ENCODE data around the gene C16orf74. TPM values are rescaled to one million over a fixed set of nuclear protein-coding genes. Genes with fewer than 3 reads are reported as not detected.
A peak's percentile ranks its signal among the peaks of the same experiment; 100 is the strongest.

Gene C16orf74
- total and polyA plus RNA-seq, 2 of the 8 experiments (the other 6 are each of a cell fraction or from before 2014, with no cell fraction given) = 7.3 to 9.3 TPM

- H3K18ac ChIP-seq (ENCODE audit: extremely low read depth, low read length) = no peak overlapping the region; the same call in 1 of the 2 replicates
- no peak overlapping the region for H3K14ac ChIP-seq (ENCODE audit: insufficient read length)
- no peak overlapping the region for H3K56ac ChIP-seq (replicated peaks; ENCODE audit: insufficient read length, low read depth, low read length)
- H4K8ac ChIP-seq (ENCODE audit: extremely low read depth, insufficient read depth, low read length) = peak overlapping the region; percentile 80; the same call in 1 of the 2 replicates
- H3K27ac ChIP-seq (ENCODE audit: low read depth, low read length) = no peak overlapping the region
- H2AFZ ChIP-seq (ENCODE audit: low read length) = no peak overlapping the region
- H4K5ac ChIP-seq (ENCODE audit: insufficient read length, low read depth, low read length) = no peak overlapping the region
- peaks cover 0 to 26% of the 10 kb centered on the region in 2 experiments; a peak in 2 of 4 replicates for H3K79me2 ChIP-seq (ENCODE audit: control insufficient read depth in 1 of 2, insufficient read depth in 2 of 2, low read length in 2 of 2)
- no peak overlapping the region for H2BK20ac ChIP-seq (ENCODE audit: low read length)
- 58% methylated on average over 27 of the region's 27 CpGs; no CpG with 5 or more reads in 1 of the 2 experiments for WGBS, 2 experiments (ENCODE audit: extremely low coverage in 1 of 2, insufficient coverage in 1 of 2, insufficient read length in 1 of 2, insufficient replicate concordance in 2 of 2, low coverage in 1 of 2, low lambda C conversion rate in 2 of 2, missing lambda C conversion rate in 1 of 2)
- no peak overlapping the region for H2BK120ac ChIP-seq (replicated peaks; ENCODE audit: low read depth, low read length)
- ChIA-PET POLR2A (ENCODE audit: partially characterized antibody) (interaction anchor here (1.0 to 9.5 kb wide), 8 partner anchors 8 to 28 kb away, joined by 3 to 77 read pairs (median 6); no protein-coding TSS in a partner anchor), CTCF (ENCODE audit: partially characterized antibody) (interaction anchor here (0.5 to 37.0 kb wide), 15 partner anchors 9 to 1887 kb away, joined by 3 to 620 read pairs (median 4); no protein-coding TSS in a partner anchor)
- H3K4me1 ChIP-seq (replicated peaks in 1 of 4; ENCODE audit: control insufficient read depth in 3 of 4, insufficient read depth in 4 of 4, low read length in 3 of 4) = peaks cover 0 to 5% (median 0%) of the 10 kb centered on the region in 4 experiments; a peak in 1 of 7 replicates
- H3K36me3 ChIP-seq (ENCODE audit: control insufficient read depth in 2 of 4, insufficient read depth in 4 of 4, low read length in 3 of 4) = peaks cover 0 to 7% (median 0%) of the 10 kb centered on the region in 4 experiments; a peak in 4 of 8 replicates
- H3K4ac ChIP-seq (replicated peaks; ENCODE audit: insufficient read length, low read depth, low read length) = no peak overlapping the region
- H2AK5ac ChIP-seq (ENCODE audit: low read depth, low read length) = no peak overlapping the region
- H4K91ac ChIP-seq (replicated peaks; ENCODE audit: insufficient read length, low read length) = no peak overlapping the region
- H3K23me2 ChIP-seq (ENCODE audit: low read depth, low read length) = no peaks in the 10 kb centered on the region; the same call in 1 of the 2 replicates
- no peak for FAIRE-seq
- H2BK15ac ChIP-seq (ENCODE audit: low read length) = no peak overlapping the region
- H2BK12ac ChIP-seq (ENCODE audit: low read depth, low read length) = no peak overlapping the region
- H3K9me3 ChIP-seq (ENCODE audit: insufficient read depth in 2 of 2, low read depth in 1 of 2, low read length in 1 of 2) = no peaks in the 10 kb centered on the region
- peaks cover 0 to 4% of the 10 kb centered on the region in 2 experiments for H4K20me1 ChIP-seq (replicated peaks in 1 of 2; ENCODE audit: control insufficient read depth in 1 of 2, insufficient read depth in 2 of 2, low read length in 2 of 2)
- TF ChIP-seq RNF2 (IDR thresholded peaks at IDR 0.05; ENCODE audit: borderline replicate concordance, low read depth, low read length, missing control alignments, poor library complexity, severe bottlenecking) (no peak), KDM1A (IDR thresholded peaks at IDR 0.05; ENCODE audit: borderline replicate concordance, low read length) (peak; percentile 33; the same call in 1 of the 2 replicates)
- peak overlapping the region; percentile 15 to 55 (median 24); a peak in 6 of 8 replicates for H3K4me3 ChIP-seq (ENCODE audit: extremely low read depth in 1 of 4, insufficient read depth in 2 of 4, low read depth in 3 of 4, low read length in 4 of 4)
- H3K4me2 ChIP-seq (ENCODE audit: insufficient read depth in 1 of 2, low read depth in 2 of 2, low read length in 2 of 2) = peak overlapping the region; percentile 45 to 65
- DNase-seq (ENCODE audit: low read depth in 1 of 2, low spot score in 2 of 2) = no peak
- no peak overlapping the region for H2BK5ac ChIP-seq (ENCODE audit: low read depth, low read length)
- H3K79me1 ChIP-seq (ENCODE audit: low read depth, low read length) = peaks cover 2% of the 10 kb centered on the region; the same call in 1 of the 2 replicates
- H3K27me3 ChIP-seq (replicated peaks in 1 of 4; ENCODE audit: control insufficient read depth in 3 of 4, extremely low read depth in 1 of 4, insufficient read depth in 3 of 4, low read length in 3 of 4) = no peaks in the 10 kb centered on the region
- H3K9ac ChIP-seq (replicated peaks in 1 of 4; ENCODE audit: extremely low read depth in 1 of 4, low read depth in 3 of 4, low read length in 3 of 4) = peak overlapping the region in 1 of 4 experiments; percentile 39; a peak in 1 of 7 replicates
- H3K23ac ChIP-seq (ENCODE audit: insufficient read length) = no peak overlapping the region
Measured at GRCh38 chr16:85689285-85689949, 61.5 kb downstream of the C16orf74 start.
